ENCODE measurements around the gene FCGR2B. TPM values are rescaled to one million over a fixed set of nuclear protein-coding genes. Genes with fewer than 3 reads are reported as not detected.
"Not testable (repeated sequence)": the region's sequence is repeated elsewhere in the genome, so short reads cannot be mapped to it uniquely, and the experiment has no call there.

Gene FCGR2B
- total RNA-seq (ENCODE audit: unreplicated experiment) = not detected
- long read RNA-seq = 0 reads

GRCh38 chr1:161662684-161663339 is at the start of gene FCGR2B:
TSS of gene FCGR2B (plus strand) at chr1:161663143. CDS start at chr1:161663242, 99 bp downstream.
- not testable (repeated sequence) for H3K36me3 Mint-ChIP-seq (ENCODE audit: unreplicated experiment); H3K4me1 Mint-ChIP-seq (ENCODE audit: low read depth, unreplicated experiment); H3K4me3 Mint-ChIP-seq (ENCODE audit: unreplicated experiment); H3K27me3 Mint-ChIP-seq (ENCODE audit: unreplicated experiment); H3K27ac Mint-ChIP-seq (ENCODE audit: unreplicated experiment); DNase-seq; H3K9me3 Mint-ChIP-seq (ENCODE audit: unreplicated experiment)

GRCh38 chr1:161616417-161616816 is 46.5 kb upstream of the FCGR2B start:
- Mint-ChIP-seq H3K27ac (ENCODE audit: unreplicated experiment) (peak overlapping the region; percentile 91), H3K9me3 (ENCODE audit: unreplicated experiment) (peaks cover 11% of the 10 kb centered on the region)
- H3K27me3 Mint-ChIP-seq (ENCODE audit: unreplicated experiment); H3K4me1 Mint-ChIP-seq (ENCODE audit: low read depth, unreplicated experiment); H3K36me3 Mint-ChIP-seq (ENCODE audit: unreplicated experiment); DNase-seq; H3K4me3 Mint-ChIP-seq (ENCODE audit: unreplicated experiment): not testable (repeated sequence)

GRCh38 chr1:161618517-161618916 is 44.4 kb upstream of the FCGR2B start:
- H3K9me3 Mint-ChIP-seq (ENCODE audit: unreplicated experiment); DNase-seq; H3K27me3 Mint-ChIP-seq (ENCODE audit: unreplicated experiment); H3K4me1 Mint-ChIP-seq (ENCODE audit: low read depth, unreplicated experiment); H3K4me3 Mint-ChIP-seq (ENCODE audit: unreplicated experiment); H3K36me3 Mint-ChIP-seq (ENCODE audit: unreplicated experiment); H3K27ac Mint-ChIP-seq (ENCODE audit: unreplicated experiment): not testable (repeated sequence)

- H3K4me3 Mint-ChIP-seq (ENCODE audit: unreplicated experiment); H3K36me3 Mint-ChIP-seq (ENCODE audit: unreplicated experiment); H3K4me1 Mint-ChIP-seq (ENCODE audit: low read depth, unreplicated experiment); H3K9me3 Mint-ChIP-seq (ENCODE audit: unreplicated experiment); H3K27me3 Mint-ChIP-seq (ENCODE audit: unreplicated experiment); H3K27ac Mint-ChIP-seq (ENCODE audit: unreplicated experiment); DNase-seq: not testable (repeated sequence)
Measured at GRCh38 chr1:161620399-161620798, 42.5 kb upstream of the FCGR2B start.

- peak overlapping the region; percentile 71 for H3K27ac Mint-ChIP-seq (ENCODE audit: unreplicated experiment)
- H3K9me3 Mint-ChIP-seq (ENCODE audit: unreplicated experiment); H3K27me3 Mint-ChIP-seq (ENCODE audit: unreplicated experiment); H3K36me3 Mint-ChIP-seq (ENCODE audit: unreplicated experiment); H3K4me1 Mint-ChIP-seq (ENCODE audit: low read depth, unreplicated experiment): not testable (repeated sequence)
- DNase-seq = peak; percentile 44
- peak overlapping the region; percentile 90 for H3K4me3 Mint-ChIP-seq (ENCODE audit: unreplicated experiment)
Measured at GRCh38 chr1:161621181-161622000, 41.6 kb upstream of the FCGR2B start.

GRCh38 chr1:161622054-161622453 is 40.9 kb upstream of the FCGR2B start:
- not testable (repeated sequence) for H3K36me3 Mint-ChIP-seq (ENCODE audit: unreplicated experiment); H3K27ac Mint-ChIP-seq (ENCODE audit: unreplicated experiment); H3K4me1 Mint-ChIP-seq (ENCODE audit: low read depth, unreplicated experiment); DNase-seq; H3K9me3 Mint-ChIP-seq (ENCODE audit: unreplicated experiment); H3K27me3 Mint-ChIP-seq (ENCODE audit: unreplicated experiment)
- peak overlapping the region; percentile 90 for H3K4me3 Mint-ChIP-seq (ENCODE audit: unreplicated experiment)

GRCh38 chr1:161623401-161624051 is 39.4 kb upstream of the FCGR2B start:
- not testable (repeated sequence) for H3K9me3 Mint-ChIP-seq (ENCODE audit: unreplicated experiment); H3K4me1 Mint-ChIP-seq (ENCODE audit: low read depth, unreplicated experiment); H3K4me3 Mint-ChIP-seq (ENCODE audit: unreplicated experiment); H3K36me3 Mint-ChIP-seq (ENCODE audit: unreplicated experiment); H3K27me3 Mint-ChIP-seq (ENCODE audit: unreplicated experiment); H3K27ac Mint-ChIP-seq (ENCODE audit: unreplicated experiment); DNase-seq

GRCh38 chr1:161624605-161625004 is 38.3 kb upstream of the FCGR2B start:
- not testable (repeated sequence) for DNase-seq; H3K4me3 Mint-ChIP-seq (ENCODE audit: unreplicated experiment); H3K27me3 Mint-ChIP-seq (ENCODE audit: unreplicated experiment); H3K4me1 Mint-ChIP-seq (ENCODE audit: low read depth, unreplicated experiment); H3K9me3 Mint-ChIP-seq (ENCODE audit: unreplicated experiment); H3K36me3 Mint-ChIP-seq (ENCODE audit: unreplicated experiment); H3K27ac Mint-ChIP-seq (ENCODE audit: unreplicated experiment)

GRCh38 chr1:161626445-161627146 is 36.3 kb upstream of the FCGR2B start:
- not testable (repeated sequence) for H3K4me1 Mint-ChIP-seq (ENCODE audit: low read depth, unreplicated experiment); H3K27me3 Mint-ChIP-seq (ENCODE audit: unreplicated experiment); H3K36me3 Mint-ChIP-seq (ENCODE audit: unreplicated experiment); H3K9me3 Mint-ChIP-seq (ENCODE audit: unreplicated experiment); H3K4me3 Mint-ChIP-seq (ENCODE audit: unreplicated experiment); H3K27ac Mint-ChIP-seq (ENCODE audit: unreplicated experiment); DNase-seq

- not testable (repeated sequence) for H3K27me3 Mint-ChIP-seq (ENCODE audit: unreplicated experiment); H3K4me1 Mint-ChIP-seq (ENCODE audit: low read depth, unreplicated experiment); H3K9me3 Mint-ChIP-seq (ENCODE audit: unreplicated experiment); H3K36me3 Mint-ChIP-seq (ENCODE audit: unreplicated experiment); DNase-seq; H3K4me3 Mint-ChIP-seq (ENCODE audit: unreplicated experiment); H3K27ac Mint-ChIP-seq (ENCODE audit: unreplicated experiment)
Measured at GRCh38 chr1:161630128-161630742, 32.7 kb upstream of the FCGR2B start.
